Fibroblast of upper back skin (primary cell): ENCODE measurements around the gene PRAC2.

Experiments
- DNase-seq: peaks from one replicate; pipeline ENCODE4 v3.0.0-alpha.2; 2013

Gene PRAC2

GRCh38 chr17:48720266-48721008 is 2.5 kb upstream of the PRAC2 start:
- DNase-seq, result no peak

GRCh38 chr17:48721009-48721402 is 2.0 kb upstream of the PRAC2 start:
- no peak for DNase-seq

- DNase-seq, result no peak
Measured at GRCh38 chr17:48722201-48722907, 631 bp upstream of the PRAC2 start, which contains the start of gene PRAC1. TSS of gene PRAC1 (minus strand) at chr17:48722518. CDS start at chr17:48722392, 126 bp downstream.

- no peak for DNase-seq
Measured at GRCh38 chr17:48723423-48724250, 652 bp downstream of the PRAC2 start.

DNA sequence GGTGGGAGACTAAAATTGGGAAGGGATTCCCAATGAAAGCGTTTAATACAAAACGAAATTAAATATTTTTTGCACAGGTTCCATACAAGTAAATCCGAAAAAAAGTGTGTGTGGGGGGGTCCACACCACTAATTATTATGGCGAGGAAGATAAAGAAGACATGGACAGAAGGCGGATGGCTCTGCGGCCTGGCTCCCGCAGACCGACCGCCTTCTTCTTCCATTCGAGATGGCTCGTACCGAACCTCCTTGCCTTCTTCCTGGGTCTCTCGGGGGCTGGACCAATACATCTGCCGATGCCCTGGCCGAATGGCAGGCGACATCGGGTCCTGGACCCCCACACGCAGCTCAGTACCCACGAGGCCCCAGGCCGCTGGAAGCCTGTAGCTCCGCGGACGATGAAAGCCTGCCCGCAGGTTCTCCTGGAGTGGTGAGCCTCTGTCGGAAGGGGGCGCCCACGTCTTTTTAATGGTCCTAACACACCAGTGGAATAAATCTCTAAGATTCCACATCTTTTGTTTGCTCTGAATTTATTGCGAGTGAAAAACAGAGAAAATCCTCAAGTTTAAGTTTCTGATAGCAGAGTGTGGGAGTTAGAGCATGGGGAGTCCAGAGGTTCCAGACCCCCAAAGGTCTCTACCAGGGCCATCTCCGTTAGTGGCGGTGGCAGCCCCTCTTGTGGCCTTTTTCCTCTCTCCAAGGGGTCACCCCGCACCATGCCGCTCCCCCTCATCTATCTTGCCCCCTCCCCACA is 1.4 kb downstream of the PRAC2 start:
- peak; percentile 74 for DNase-seq

DNA sequence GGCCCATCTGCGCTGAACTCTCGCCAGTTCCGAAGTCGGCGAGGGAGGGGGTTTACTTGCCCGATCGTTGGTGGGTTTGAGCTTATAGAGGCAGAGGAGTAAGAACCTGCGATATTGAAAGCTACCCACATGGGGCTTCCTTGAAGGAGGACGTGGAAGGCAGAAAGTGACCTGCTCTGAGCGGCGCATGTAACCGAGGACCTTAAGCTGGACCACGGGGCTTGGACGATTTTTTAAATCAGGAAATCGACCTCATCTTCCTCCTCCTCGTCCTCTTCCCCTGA is 2.0 kb downstream of the PRAC2 start:
- no peak for DNase-seq

DNA sequence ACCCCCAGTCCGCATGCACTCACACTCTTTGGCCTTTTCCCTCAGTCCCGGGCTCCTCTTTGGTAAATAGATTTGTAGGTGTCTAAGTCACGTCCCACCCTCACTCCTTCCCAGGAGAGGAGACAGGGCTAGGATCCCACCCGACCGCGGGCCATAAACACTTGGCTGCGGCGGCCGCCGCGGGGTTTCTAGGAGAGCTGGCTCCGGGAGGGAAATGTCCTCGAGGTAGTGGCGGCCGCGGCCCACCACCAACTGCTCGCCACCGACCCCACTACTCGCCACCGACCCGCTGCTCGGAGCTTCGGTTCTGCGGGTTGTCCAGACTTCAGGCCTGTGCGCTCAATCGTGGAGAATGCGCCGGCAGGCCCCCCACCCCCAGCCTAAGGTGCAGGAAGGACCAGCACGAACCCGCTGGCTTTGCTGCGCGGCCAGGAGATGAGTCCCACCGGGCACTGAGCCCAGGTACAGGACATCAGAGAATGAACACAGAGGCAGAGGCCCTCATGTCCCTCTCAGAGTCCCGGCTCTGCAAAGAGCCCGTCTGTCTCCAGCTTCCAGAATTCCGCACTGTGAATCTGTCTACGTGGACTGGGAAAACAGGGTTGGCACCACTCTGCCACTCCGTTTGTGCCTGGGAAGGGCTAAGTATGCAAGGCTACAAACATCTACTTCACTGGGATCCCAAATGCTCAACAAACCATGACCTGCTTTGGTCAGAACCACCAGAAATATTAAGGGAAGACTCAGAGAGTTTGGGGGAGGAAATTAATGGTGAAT is 2.5 kb downstream of the PRAC2 start:
- DNase-seq, result no peak

- no peak for DNase-seq
Measured at GRCh38 chr17:48726114-48726915, 3.3 kb downstream of the PRAC2 start.

DNA sequence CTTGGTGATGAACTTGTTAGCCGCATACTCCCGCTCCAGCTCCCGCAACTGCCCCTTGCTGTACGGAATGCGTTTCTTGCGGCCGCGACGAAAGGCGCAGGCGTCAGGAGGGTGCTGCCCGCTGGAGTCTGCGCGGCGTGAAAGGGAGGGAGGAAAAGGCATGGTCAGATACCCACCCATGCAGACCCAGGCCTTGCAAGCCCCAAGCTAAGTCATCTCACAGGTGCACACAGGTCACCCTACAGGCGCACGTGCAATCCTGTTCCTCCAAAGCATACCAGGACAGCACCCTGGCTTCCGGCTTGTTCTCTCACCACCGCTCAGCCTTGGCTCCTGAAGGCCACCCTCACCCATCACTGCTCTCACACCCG is 3.9 kb downstream of the PRAC2 start:
- DNase-seq, result no peak

GRCh38 chr17:48727415-48728175 is 4.6 kb downstream of the PRAC2 start:
- no peak for DNase-seq

DNA sequence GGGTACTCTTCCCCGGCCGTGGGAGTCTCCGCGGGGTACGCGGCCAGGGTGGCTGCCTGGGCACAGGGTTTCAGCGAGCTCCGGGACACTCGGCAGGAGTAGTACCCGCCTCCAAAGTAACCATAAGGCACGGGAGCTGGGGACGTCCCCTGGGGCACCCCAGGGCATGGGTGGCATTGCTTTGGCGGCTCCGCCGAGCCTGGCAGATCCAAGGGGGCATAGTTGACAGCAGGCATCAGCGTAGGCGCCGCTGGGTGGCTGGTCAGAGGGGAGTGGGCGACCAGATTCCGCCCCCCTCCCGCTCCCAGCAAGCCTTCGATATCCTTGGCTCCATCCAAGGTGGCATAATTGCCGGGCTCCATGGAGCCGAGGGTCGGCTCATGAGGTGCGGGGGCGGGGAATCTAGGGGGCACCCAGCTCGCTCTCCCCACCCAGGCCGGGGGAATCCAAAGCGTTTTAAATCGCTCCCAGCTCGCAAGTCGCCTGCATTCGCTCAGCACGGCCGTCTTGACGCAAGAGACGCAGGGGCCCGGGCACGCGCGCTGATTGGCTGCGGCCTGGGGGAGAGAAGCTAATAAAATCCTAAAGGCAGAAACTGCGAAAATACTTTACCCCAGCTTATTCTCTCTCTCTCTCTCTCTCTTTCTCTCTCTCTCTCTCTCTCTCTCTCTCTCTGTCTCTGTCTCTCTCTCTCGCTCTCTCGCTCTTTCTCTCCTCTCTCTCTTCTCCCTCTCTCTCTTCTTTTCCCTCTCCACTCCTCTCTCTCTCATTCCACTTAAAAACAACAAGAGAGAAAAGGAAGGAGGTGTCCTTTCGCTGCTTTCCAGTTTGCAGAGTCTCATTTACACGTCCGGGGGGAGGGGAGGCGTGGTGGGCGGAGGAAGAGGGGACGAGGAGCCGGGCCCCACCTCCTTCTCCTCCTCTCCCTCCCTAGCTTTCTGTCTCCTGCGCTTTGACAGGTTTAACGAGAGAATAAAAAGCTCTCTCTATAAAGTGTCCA is 5.5 kb downstream of the PRAC2 start, which contains the start of gene HOXB13:
TSS of gene HOXB13 (minus strand) at position 519 of the 1,000 bp plus-strand sequence. CDS start at position 362, 157 bp downstream.
- peak; percentile 15 for DNase-seq

- no peak for DNase-seq
Measured at GRCh38 chr17:48729335-48730239, 6.6 kb downstream of the PRAC2 start.

DNA sequence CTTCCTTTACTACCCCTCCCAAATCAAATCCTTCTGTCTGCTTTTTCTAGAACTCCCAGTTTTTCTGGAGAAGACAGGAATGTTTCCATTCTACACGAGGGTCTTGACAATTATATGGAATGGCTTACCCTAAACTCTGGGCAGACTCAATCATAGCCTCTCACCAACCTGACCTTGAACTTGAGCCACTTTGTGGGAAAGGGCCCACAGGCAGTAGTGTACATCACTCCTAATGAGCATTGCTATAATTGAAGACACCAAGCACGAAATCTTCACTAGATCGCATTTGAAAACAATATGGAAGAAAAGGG is 7.2 kb downstream of the PRAC2 start:
- no peak for DNase-seq

DNA sequence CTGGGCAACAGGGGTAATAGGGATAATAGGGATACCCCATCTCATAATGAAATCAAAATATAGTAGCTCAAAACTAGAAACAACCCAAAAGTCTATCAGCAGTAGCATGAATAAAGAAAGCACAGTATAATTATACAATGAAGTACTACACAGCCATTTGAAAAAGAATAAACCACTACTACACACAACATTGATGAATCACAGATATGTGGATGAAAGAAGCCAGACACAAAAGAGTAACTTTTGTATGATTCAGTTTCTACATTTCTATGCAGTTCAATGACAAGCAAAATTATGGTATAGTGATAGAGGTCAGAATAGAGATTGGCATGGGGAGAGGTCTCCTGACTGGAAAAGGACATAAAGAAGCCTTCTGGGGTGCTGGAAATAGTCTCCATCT is 8.4 kb downstream of the PRAC2 start:
- DNase-seq, result no peak

DNA sequence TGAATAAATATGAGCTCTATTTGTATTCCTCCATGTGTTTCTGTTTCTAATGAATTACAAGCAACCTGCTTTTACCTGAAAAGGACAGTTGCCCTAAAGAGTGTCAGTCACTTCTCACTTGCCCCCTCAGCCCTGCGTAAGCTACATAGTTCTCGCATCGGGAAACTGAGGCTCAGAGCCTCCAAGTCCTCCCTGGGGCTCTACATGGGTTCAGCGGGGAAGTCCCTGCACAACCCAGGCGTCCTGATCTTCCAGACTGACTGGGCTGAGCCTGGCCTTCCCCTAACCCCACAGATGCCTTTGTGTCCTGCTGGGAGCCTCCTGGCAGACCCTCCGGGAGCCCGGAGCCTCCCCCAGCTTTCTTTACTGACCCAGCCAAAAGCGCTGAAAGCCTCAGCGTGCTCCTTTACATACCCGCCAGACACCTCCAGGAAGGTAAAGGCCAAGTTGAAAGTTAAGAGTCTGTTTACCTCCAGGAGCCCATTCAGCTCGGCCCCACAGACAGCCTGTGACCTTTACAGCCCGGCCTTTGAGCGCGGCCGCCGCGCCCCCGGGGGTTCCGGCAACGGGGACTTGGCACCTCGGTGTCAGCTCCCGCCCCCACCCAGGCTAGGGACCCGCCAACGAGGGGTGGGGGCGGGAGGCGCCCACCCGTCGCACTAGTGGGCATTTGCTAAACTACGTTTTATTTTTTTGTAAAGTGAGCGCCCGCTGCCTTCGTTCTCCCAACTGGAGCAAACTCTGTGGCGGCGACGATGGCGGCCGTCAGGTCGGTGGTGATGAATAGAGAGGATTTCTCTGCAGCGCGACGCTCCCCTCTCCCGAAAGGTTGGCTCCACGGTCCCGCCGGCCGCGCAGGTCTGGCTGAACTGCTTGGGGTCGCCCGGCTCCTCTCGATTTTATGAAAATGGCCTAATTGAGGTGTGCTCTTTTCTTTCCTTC is 10.0 kb downstream of the PRAC2 start:
- no peak for DNase-seq

DNA sequence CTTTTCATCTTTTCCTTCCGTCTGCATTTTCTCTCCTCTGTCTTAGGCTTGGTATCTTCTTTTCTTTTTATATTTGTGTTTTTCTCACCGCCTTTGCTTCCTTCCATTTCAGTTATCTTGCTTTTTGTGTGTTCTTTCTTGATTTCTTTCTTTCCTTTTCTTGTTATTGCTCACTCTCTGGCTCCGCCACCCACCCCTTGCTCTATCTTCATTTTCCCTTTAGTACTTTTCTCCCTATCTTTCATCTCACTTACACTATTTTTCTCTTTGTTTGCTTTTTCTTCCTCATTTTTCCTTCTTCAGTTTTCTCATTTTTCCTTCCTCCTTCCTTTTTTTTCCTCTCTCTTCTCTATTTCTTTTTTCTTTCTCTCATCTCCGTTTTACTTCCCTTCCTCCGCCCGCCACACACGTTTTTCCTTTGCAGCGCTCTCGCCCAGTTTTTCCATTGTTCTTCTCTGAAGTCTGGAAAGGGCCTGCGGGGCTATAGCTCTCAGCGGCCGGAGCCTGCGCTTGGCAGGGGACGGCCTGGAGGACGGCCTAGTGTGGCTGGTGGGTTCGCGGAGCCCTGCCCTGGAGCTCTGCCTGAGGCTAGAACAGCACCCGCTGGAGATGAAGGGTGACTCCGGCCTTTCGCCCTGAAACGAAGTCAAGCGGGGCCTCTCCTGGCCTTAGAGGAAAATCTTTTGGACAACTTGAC is 10.8 kb downstream of the PRAC2 start:
- DNase-seq, result no peak
